Astrocyte (in vitro differentiated cells and primary cell): ENCODE results near the gene TUNAR.

Experiments
- EZH2 ChIP-seq: IDR thresholded peaks from 2 replicates; pipeline ENCODE4 v1.6.1; 2012; ENCODE audit warnings: mild to moderate bottlenecking, low read length, inconsistent platforms; ENCODE audit not compliant: insufficient read depth
- TF ChIP-seq, protein P1 (sequence below): IDR thresholded peaks from 2 replicates; pipeline ENCODE4 v1.5.1; 2011; ENCODE audit warnings: low read depth, mild to moderate bottlenecking, inconsistent platforms, low read length, moderate library complexity; ENCODE audit not compliant: insufficient read depth

DNA sequence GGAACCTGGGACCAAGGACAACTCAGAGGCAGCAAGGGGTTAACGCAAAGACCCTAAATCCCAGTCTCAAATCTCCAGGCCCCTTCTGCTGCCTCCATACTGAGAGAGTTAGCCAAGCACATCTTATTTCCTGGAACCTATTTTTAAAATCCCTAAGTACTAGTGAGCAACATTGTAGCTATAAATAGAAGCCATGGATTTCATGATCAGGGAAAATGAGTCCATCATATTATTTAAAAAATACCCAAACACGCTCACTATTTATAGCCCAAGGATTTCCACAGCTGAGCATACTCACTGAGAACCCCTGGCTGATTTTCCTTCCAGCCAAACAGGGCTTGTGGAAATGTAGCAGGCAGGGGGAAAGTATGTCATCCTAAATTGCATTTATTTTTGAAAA is 19.4 kb upstream of the TUNAR start:
- TF ChIP-seq, protein P1, sequence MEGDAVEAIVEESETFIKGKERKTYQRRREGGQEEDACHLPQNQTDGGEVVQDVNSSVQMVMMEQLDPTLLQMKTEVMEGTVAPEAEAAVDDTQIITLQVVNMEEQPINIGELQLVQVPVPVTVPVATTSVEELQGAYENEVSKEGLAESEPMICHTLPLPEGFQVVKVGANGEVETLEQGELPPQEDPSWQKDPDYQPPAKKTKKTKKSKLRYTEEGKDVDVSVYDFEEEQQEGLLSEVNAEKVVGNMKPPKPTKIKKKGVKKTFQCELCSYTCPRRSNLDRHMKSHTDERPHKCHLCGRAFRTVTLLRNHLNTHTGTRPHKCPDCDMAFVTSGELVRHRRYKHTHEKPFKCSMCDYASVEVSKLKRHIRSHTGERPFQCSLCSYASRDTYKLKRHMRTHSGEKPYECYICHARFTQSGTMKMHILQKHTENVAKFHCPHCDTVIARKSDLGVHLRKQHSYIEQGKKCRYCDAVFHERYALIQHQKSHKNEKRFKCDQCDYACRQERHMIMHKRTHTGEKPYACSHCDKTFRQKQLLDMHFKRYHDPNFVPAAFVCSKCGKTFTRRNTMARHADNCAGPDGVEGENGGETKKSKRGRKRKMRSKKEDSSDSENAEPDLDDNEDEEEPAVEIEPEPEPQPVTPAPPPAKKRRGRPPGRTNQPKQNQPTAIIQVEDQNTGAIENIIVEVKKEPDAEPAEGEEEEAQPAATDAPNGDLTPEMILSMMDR = no peak
- TF ChIP-seq EZH2 = no peak
